Retinal pigment epithelial cell (primary cell): ENCODE results near the gene WFDC13.
"Not testable (repeated sequence)": the region's sequence is repeated elsewhere in the genome, so short reads cannot be mapped to it uniquely, and the experiment has no call there.

ENCODE experiments used
- DNase-seq: peaks from one replicate; pipeline ENCODE4 v3.0.0-alpha.2; 2010; ENCODE audit warnings: low read depth
- H3K4me3 ChIP-seq: 2 replicates; pipeline ENCODE4 v1.5.1; 2011; ENCODE audit warnings: mild to moderate bottlenecking, low read length, control low read depth, moderate library complexity
- TF ChIP-seq, protein P1 (sequence below): conservative IDR thresholded peaks from 2 replicates; pipeline ENCODE4 v1.5.1; 2011; ENCODE audit warnings: low read depth, low read length, control low read depth, inconsistent platforms

The WFDC13 gene

DNA sequence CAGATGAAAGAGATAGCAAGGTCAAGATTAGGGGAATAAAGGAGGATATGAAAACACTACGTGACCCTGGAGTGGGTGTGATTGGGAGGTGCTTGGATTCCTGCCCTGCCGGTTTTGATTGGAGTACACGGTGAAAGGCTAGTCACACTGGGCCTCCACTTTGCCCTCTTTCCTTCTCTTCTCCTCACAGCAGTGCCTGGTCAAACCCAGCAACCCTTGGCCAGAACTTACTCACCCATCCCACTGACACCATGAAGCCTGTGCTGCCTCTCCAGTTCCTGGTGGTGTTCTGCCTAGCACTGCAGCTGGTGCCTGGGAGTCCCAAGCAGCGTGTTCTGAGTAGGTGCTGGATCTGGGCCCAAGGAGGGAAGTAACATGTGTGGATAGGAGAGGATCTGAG is at the start of gene WFDC13:
Gene WFDC13, plus strand, starts transcription at position 166 of the 400 bp plus-strand sequence. Its CDS starts 86 bp downstream, at position 252.
- TF ChIP-seq, protein P1, sequence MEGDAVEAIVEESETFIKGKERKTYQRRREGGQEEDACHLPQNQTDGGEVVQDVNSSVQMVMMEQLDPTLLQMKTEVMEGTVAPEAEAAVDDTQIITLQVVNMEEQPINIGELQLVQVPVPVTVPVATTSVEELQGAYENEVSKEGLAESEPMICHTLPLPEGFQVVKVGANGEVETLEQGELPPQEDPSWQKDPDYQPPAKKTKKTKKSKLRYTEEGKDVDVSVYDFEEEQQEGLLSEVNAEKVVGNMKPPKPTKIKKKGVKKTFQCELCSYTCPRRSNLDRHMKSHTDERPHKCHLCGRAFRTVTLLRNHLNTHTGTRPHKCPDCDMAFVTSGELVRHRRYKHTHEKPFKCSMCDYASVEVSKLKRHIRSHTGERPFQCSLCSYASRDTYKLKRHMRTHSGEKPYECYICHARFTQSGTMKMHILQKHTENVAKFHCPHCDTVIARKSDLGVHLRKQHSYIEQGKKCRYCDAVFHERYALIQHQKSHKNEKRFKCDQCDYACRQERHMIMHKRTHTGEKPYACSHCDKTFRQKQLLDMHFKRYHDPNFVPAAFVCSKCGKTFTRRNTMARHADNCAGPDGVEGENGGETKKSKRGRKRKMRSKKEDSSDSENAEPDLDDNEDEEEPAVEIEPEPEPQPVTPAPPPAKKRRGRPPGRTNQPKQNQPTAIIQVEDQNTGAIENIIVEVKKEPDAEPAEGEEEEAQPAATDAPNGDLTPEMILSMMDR = no peak
- no peak within 1 kb of the TSS for H3K4me3 ChIP-seq

GRCh38 chr20:45657038-45657437 is 44.8 kb upstream of the WFDC13 start:
- not testable (repeated sequence) for DNase-seq, H3K4me3 ChIP-seq

More for the DNA sequence above, at the start of gene WFDC13:
- DNase-seq = no peak

DNA sequence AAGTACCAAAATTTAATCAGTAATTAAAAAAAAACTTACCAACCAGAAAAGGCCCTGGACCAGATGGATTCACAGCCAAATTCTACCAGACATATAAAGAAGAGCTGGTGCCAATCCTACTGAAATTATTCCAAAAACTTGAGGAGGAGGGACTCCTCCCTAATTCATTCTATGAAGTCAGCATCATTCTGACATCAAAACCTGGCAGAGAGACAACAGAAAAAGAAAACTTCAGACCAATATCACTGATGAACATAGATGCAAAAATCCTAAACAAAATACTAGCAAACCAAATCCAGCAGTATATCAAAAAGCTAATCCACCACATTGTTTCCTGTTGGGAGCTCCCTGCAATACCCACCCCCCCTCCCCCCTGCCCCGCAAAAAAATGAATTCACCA is 31.7 kb upstream of the WFDC13 start, which contains the start of gene WFDC11:
Gene WFDC11, minus strand, starts transcription at position 101 of the 400 bp plus-strand sequence. CDS start 19,639 bp downstream, outside the sequence.
- H3K4me3 ChIP-seq = no peak within 1 kb of the TSS
- TF ChIP-seq, protein P1 = no peak
- DNase-seq = no peak

DNA sequence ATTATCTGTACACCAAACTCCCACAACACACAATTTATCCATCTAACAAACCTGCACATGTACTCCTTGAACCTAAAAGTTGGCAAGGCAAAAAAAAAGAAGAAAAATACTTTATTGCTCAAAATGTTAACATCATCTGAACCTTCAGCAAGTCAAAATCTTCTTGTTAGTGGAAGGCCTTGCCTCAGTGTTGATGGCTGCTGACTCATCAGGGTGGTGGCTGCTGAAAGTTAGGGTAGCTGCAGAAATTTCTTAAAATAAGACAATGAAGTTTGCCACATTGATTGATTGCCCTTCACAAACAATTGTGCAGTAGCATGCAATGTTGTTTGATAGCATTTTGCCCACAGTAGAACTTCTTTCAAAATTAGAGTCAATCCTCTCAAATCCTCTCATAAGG is 29.1 kb upstream of the WFDC13 start:
- TF ChIP-seq, protein P1 = no peak
- no peak overlapping the region for H3K4me3 ChIP-seq
- no peak for DNase-seq

- TF ChIP-seq, protein P1 = no peak
- H3K4me3 ChIP-seq = no peak overlapping the region
- DNase-seq = no peak
These were observed 22.2 kb upstream of the WFDC13 start for GRCh38 chr20:45679650-45680049.

- TF ChIP-seq, protein P1 = peak; percentile 5
- DNase-seq = no peak
- H3K4me3 ChIP-seq = no peak overlapping the region
These were observed 15.9 kb upstream of the WFDC13 start for GRCh38 chr20:45685896-45686295.

- H3K4me3 ChIP-seq, DNase-seq: not testable (repeated sequence)
These were observed 8.5 kb upstream of the WFDC13 start for GRCh38 chr20:45693346-45693745.

- H3K4me3 ChIP-seq = no peak overlapping the region
- TF ChIP-seq, protein P1 = no peak
- DNase-seq = no peak
These were observed 6.3 kb upstream of the WFDC13 start for GRCh38 chr20:45695496-45695895.
